Calu3 (cell line): ENCODE data around the gene EYA2. TPM values are rescaled to one million over a fixed set of nuclear protein-coding genes. Genes with fewer than 3 reads are reported as not detected.

ENCODE experiments used
- BruUV-seq: library from RNA; stranded (reverse); fragments of 400-500 nt; replicated peaks from 2 replicates; lab custom pipeline; 2021; lab: Mats Ljungman, UMichigan
- CTCF ChIA-PET: fragments of 300-600 bp; sonication (Branson Sonifier 250); formaldehyde crosslinking; loops from one replicate; lab custom pipeline; 2022; ENCODE audit warnings: antibody characterized with exemption; lab: Charles Lee
- DNase-seq: peaks from one replicate; pipeline ENCODE4 v3.0.0; 2022
- H3K27ac Mint-ChIP-seq: one replicate; pipeline ENCODE4 v1.8.0; 2022; ENCODE audit warnings: mixed read lengths; ENCODE audit not compliant: unreplicated experiment
- H3K27me3 Mint-ChIP-seq: one replicate; pipeline ENCODE4 v1.8.0; 2022; ENCODE audit warnings: mixed read lengths; ENCODE audit not compliant: unreplicated experiment
- H3K36me3 Mint-ChIP-seq: one replicate; pipeline ENCODE4 v1.8.0; 2022; ENCODE audit warnings: mild to moderate bottlenecking, moderate library complexity, mixed read lengths; ENCODE audit not compliant: insufficient read depth, unreplicated experiment
- H3K4me1 Mint-ChIP-seq: one replicate; pipeline ENCODE4 v1.8.0; 2022; ENCODE audit warnings: mild to moderate bottlenecking, low read depth, mixed read lengths; ENCODE audit not compliant: unreplicated experiment
- H3K4me3 Mint-ChIP-seq: one replicate; pipeline ENCODE4 v1.8.0; 2022; ENCODE audit warnings: mild to moderate bottlenecking, low read depth, moderate library complexity, mixed read lengths; ENCODE audit not compliant: unreplicated experiment
- H3K9me3 Mint-ChIP-seq: one replicate; pipeline ENCODE4 v1.8.0; 2022; ENCODE audit warnings: low read depth, mixed read lengths; ENCODE audit not compliant: unreplicated experiment
- intact Hi-C: fragments of 100-400 bp; cut with micrococcal nuclease; formaldehyde crosslinking; loops from one replicate; pipeline ENCODE4 v1.10.0; 2022; ENCODE audit not compliant: unreplicated experiment
- total RNA-seq: library from RNA; stranded (reverse); gene quantifications from 2 replicates; pipeline ENCODE4 v1.2.3, GENCODE V29; 2022
- TF ChIP-seq, protein P1 (sequence below): fragments of 200-600 bp; IDR thresholded peaks from one replicate; pipeline ENCODE4 v1.8.0; 2022; ENCODE audit warnings: antibody characterized with exemption; ENCODE audit not compliant: unreplicated experiment

Gene EYA2
- total RNA-seq, 1 experiment from 2014 or later, result 0.35 TPM

DNA sequence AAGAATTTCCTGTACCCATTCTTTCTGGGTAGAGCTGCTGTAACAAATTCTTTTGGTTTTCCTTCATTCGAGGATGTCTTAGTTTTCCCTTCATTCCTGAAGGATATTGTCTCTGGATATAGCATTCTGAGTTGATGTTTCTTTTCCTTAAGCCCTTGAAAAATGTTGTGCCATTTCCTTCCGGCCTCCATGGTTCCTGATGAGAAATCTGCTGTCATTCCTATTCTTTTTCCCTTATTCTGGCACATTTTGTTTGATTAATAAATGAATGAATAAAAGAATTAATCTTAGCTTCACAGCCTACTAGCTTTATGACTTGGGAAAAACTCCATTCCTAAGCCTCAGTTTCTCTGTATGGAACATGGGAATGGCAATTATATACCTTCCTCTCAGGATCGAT, 173.1 kb downstream of the EYA2 start:
- no peaks in the 10 kb centered on the region for H3K27me3 Mint-ChIP-seq

DNA sequence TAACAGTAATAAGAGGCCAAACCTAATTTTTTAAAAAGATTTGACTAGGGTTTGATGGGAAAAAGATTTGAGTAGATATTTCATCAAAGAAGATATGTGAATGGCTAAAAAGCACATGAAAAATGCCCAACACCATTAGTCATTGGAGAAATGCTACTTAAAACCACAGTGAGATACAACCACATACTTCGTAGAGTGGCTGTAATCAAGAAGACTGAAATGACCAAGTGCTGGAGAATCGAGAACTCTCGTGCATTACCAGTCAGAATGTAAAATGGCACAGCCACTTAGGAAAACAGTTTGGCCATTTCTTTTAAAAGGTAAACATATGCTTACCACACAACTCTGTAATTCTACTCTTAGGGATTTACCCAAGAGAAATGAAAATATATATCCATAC, 175.5 kb downstream of the EYA2 start:
- Mint-ChIP-seq H3K36me3 (no peaks in the 10 kb centered on the region), H3K27ac (no peak overlapping the region), H3K9me3 (peaks cover 21% of the 10 kb centered on the region), H3K4me3 (no peak overlapping the region), H3K27me3 (no peaks in the 10 kb centered on the region), H3K4me1 (peaks cover 5% of the 10 kb centered on the region)
- CTCF ChIA-PET, result no interaction called here
- intact Hi-C loops, result no loop called here
- no TSS peak for BruUV-seq
- DNase-seq, result no peak
- TF ChIP-seq, protein P1, sequence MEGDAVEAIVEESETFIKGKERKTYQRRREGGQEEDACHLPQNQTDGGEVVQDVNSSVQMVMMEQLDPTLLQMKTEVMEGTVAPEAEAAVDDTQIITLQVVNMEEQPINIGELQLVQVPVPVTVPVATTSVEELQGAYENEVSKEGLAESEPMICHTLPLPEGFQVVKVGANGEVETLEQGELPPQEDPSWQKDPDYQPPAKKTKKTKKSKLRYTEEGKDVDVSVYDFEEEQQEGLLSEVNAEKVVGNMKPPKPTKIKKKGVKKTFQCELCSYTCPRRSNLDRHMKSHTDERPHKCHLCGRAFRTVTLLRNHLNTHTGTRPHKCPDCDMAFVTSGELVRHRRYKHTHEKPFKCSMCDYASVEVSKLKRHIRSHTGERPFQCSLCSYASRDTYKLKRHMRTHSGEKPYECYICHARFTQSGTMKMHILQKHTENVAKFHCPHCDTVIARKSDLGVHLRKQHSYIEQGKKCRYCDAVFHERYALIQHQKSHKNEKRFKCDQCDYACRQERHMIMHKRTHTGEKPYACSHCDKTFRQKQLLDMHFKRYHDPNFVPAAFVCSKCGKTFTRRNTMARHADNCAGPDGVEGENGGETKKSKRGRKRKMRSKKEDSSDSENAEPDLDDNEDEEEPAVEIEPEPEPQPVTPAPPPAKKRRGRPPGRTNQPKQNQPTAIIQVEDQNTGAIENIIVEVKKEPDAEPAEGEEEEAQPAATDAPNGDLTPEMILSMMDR, result no peak

More for the DNA sequence above, 173.1 kb downstream of the EYA2 start:
- intact Hi-C loops, result no loop called here
- no peak overlapping the region for H3K4me3 Mint-ChIP-seq
- DNase-seq, result no peak
- H3K36me3 Mint-ChIP-seq, result no peaks in the 10 kb centered on the region
- peaks cover 28% of the 10 kb centered on the region for H3K4me1 Mint-ChIP-seq
- CTCF ChIA-PET, result no interaction called here
- BruUV-seq, result no TSS peak
- H3K27ac Mint-ChIP-seq, result no peak overlapping the region
- TF ChIP-seq, protein P1, result no peak
- peaks cover 23% of the 10 kb centered on the region for H3K9me3 Mint-ChIP-seq

DNA sequence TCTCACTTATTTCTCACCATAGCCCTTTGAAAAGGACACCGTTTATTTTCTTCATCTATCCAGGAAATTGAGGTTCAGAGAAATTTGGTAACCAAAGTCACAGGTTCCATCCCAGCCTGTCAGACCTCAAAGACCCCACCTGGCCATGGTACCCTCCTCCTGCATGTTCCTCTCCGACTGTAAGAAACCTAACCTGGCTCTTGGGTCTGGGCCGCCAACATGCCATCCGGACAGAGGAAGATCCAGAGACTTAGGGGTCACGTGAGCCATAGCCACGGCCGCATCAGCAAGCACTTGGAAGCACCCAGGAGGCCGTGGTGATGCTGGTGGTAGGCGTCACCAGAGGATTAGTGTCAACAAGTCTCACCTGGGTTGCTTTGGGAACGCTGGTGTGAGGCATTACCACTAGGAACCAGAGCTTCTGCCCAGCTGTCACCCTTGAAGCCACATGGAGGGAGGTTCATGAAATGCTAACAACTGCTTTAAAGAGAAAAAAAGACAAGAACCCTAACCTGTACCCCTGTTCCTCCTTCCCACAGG, 177.1 kb downstream of the EYA2 start:
- intact Hi-C loops, result no loop called here
- CTCF ChIA-PET, result no interaction called here
- BruUV-seq, result no TSS peak
- peaks cover 18% of the 10 kb centered on the region for H3K9me3 Mint-ChIP-seq
- H3K4me1 Mint-ChIP-seq, result peaks cover 3% of the 10 kb centered on the region
- no peak overlapping the region for H3K27ac Mint-ChIP-seq
- TF ChIP-seq, protein P1, result no peak
- no peak overlapping the region for H3K4me3 Mint-ChIP-seq
- H3K27me3 Mint-ChIP-seq, result no peaks in the 10 kb centered on the region
- no peak for DNase-seq
- no peaks in the 10 kb centered on the region for H3K36me3 Mint-ChIP-seq

DNA sequence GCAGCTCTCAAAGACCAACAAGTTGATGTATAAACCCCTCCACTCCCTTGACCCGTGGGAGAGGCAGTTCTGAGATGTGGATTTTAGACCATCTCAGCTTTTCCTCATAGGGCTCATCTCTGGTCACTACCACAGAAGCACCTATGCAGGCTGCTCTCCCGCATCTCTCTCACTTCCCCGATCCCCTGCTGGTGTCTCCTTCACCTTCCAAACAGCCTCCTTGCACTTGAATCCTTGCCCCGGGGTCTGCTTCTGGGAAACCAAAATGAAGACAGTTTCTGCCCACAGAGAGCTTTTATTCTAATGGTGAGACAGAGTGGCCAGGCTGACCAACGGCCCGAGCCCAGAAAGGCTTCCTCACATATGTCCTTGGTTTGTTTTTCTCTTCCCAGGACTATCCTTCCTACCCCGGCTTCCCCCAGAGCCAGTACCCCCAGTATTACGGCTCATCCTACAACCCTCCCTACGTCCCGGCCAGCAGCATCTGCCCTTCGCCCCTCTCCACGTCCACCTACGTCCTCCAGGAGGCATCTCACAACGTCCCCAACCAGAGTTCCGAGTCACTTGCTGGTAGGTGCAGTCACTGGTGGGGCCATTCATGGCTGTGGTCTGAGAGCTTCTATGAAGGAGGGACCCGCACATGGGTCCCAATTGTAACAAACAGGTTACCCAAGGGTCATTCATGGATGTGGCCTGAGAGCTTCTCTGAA, 179.3 kb downstream of the EYA2 start:
- Mint-ChIP-seq H3K27ac (no peak overlapping the region), H3K9me3 (peaks cover 11% of the 10 kb centered on the region), H3K36me3 (no peaks in the 10 kb centered on the region), H3K27me3 (no peaks in the 10 kb centered on the region), H3K4me1 (no peaks in the 10 kb centered on the region), H3K4me3 (no peak overlapping the region)
- BruUV-seq, result no TSS peak
- TF ChIP-seq, protein P1, result no peak
- intact Hi-C loops, result no loop called here
- CTCF ChIA-PET, result no interaction called here
- no peak for DNase-seq
